ENCODE measurements around the gene HMCN1.
"Not testable (repeated sequence)": the region's sequence is repeated elsewhere in the genome, so short reads cannot be mapped to it uniquely, and the experiment has no call there.

HMCN1 gene

GRCh38 chr1:185789501-185790193, 55.5 kb downstream of the HMCN1 start:
- Histone ChIP-seq H3K4me1 (ENCODE audit: control insufficient read depth in 1 of 2, insufficient read depth in 2 of 2, low read length in 2 of 2) (no peaks in the 10 kb centered on the region), H2AK5ac (ENCODE audit: low read length) (no peak overlapping the region), H3K79me1 (ENCODE audit: low read length) (no peaks in the 10 kb centered on the region), H3K9ac (ENCODE audit: low read length) (no peak overlapping the region), H3K79me2 (ENCODE audit: control insufficient read depth, insufficient read depth, low read length, poor library complexity) (no peaks in the 10 kb centered on the region), H3K23ac (ENCODE audit: low read length) (no peak overlapping the region), H3K9me3 (ENCODE audit: insufficient read depth, low read depth, low read length) (no peaks in the 10 kb centered on the region), H3K27ac (ENCODE audit: low read depth, low read length) (no peak overlapping the region), H2BK12ac (ENCODE audit: low read length) (no peak overlapping the region), H3K4ac (ENCODE audit: low read depth, low read length) (no peak overlapping the region), H3K18ac (ENCODE audit: low read length) (no peak overlapping the region), H3K4me2 (ENCODE audit: low read length) (no peak overlapping the region), H3K14ac (ENCODE audit: low read length) (no peak overlapping the region), H4K12ac (ENCODE audit: low read depth, low read length) (no peak overlapping the region), H2AFZ (ENCODE audit: insufficient read depth, low read length, poor library complexity) (no peak overlapping the region), H3K36me3 (ENCODE audit: control insufficient read depth in 1 of 2, insufficient read depth in 2 of 2, low read length in 2 of 2) (no peaks in the 10 kb centered on the region), H4K91ac (ENCODE audit: low read depth, low read length) (no peak overlapping the region), H3K27me3 (ENCODE audit: insufficient read depth, low read length) (no peaks in the 10 kb centered on the region), H4K8ac (ENCODE audit: low read depth, low read length) (no peak overlapping the region), H2BK120ac (ENCODE audit: insufficient read depth, low read length, poor library complexity) (no peak overlapping the region), H3K4me3 (ENCODE audit: low read depth, low read length) (no peak overlapping the region), H2BK5ac (ENCODE audit: low read depth, low read length, poor library complexity) (no peak overlapping the region)
- no CpG with 5 or more reads among the region's 2 CpGs for WGBS (ENCODE audit: extremely low coverage, insufficient coverage, insufficient read length)
- DNase-seq: no peak

GRCh38 chr1:185790194-185790735, 56.1 kb downstream of the HMCN1 start:
- Histone ChIP-seq H4K12ac (ENCODE audit: low read depth, low read length) (no peak overlapping the region), H3K79me2 (ENCODE audit: control insufficient read depth, insufficient read depth, low read length, poor library complexity) (no peaks in the 10 kb centered on the region), H2BK5ac (ENCODE audit: low read depth, low read length, poor library complexity) (no peak overlapping the region), H3K79me1 (ENCODE audit: low read length) (no peaks in the 10 kb centered on the region), H3K18ac (ENCODE audit: low read length) (no peak overlapping the region), H3K9ac (ENCODE audit: low read length) (no peak overlapping the region), H3K9me3 (ENCODE audit: insufficient read depth, low read depth, low read length) (no peaks in the 10 kb centered on the region), H2BK12ac (ENCODE audit: low read length) (no peak overlapping the region), H3K4me3 (ENCODE audit: low read depth, low read length) (no peak overlapping the region), H3K4me1 (ENCODE audit: control insufficient read depth in 1 of 2, insufficient read depth in 2 of 2, low read length in 2 of 2) (no peaks in the 10 kb centered on the region), H3K14ac (ENCODE audit: low read length) (no peak overlapping the region), H3K4ac (ENCODE audit: low read depth, low read length) (no peak overlapping the region), H3K36me3 (ENCODE audit: control insufficient read depth in 1 of 2, insufficient read depth in 2 of 2, low read length in 2 of 2) (no peaks in the 10 kb centered on the region), H4K8ac (ENCODE audit: low read depth, low read length) (no peak overlapping the region), H3K4me2 (ENCODE audit: low read length) (no peak overlapping the region), H2AK5ac (ENCODE audit: low read length) (no peak overlapping the region), H3K27ac (ENCODE audit: low read depth, low read length) (no peak overlapping the region), H2BK120ac (ENCODE audit: insufficient read depth, low read length, poor library complexity) (no peak overlapping the region), H4K91ac (ENCODE audit: low read depth, low read length) (no peak overlapping the region), H3K23ac (ENCODE audit: low read length) (no peak overlapping the region), H3K27me3 (ENCODE audit: insufficient read depth, low read length) (no peaks in the 10 kb centered on the region), H2AFZ (ENCODE audit: insufficient read depth, low read length, poor library complexity) (no peak overlapping the region)
- no peak for DNase-seq
- 100% methylated on average over 1 of the region's 2 CpGs for WGBS (ENCODE audit: extremely low coverage, insufficient coverage, insufficient read length)

GRCh38 chr1:185792040-185792439, 57.8 kb downstream of the HMCN1 start:
- H2BK120ac ChIP-seq (ENCODE audit: insufficient read depth, low read length, poor library complexity): no peak overlapping the region
- H3K4me1 ChIP-seq (ENCODE audit: control insufficient read depth in 1 of 2, insufficient read depth in 2 of 2, low read length in 2 of 2): no peaks in the 10 kb centered on the region
- H2AK5ac ChIP-seq (ENCODE audit: low read length): no peak overlapping the region
- H3K18ac ChIP-seq (ENCODE audit: low read length): no peak overlapping the region
- H2BK5ac ChIP-seq (ENCODE audit: low read depth, low read length, poor library complexity): no peak overlapping the region
- no peak for DNase-seq
- no peak overlapping the region for H3K4me3 ChIP-seq (ENCODE audit: low read depth, low read length)
- H3K27ac ChIP-seq (ENCODE audit: low read depth, low read length): no peak overlapping the region
- H4K8ac ChIP-seq (ENCODE audit: low read depth, low read length): no peak overlapping the region
- no peak overlapping the region for H3K4ac ChIP-seq (ENCODE audit: low read depth, low read length)
- no peaks in the 10 kb centered on the region for H3K36me3 ChIP-seq (ENCODE audit: control insufficient read depth in 1 of 2, insufficient read depth in 2 of 2, low read length in 2 of 2)
- H3K4me2 ChIP-seq (ENCODE audit: low read length): no peak overlapping the region
- WGBS (ENCODE audit: extremely low coverage, insufficient coverage, insufficient read length): no CpG with 5 or more reads among the region's 1 CpG
- H2AFZ ChIP-seq (ENCODE audit: insufficient read depth, low read length, poor library complexity): no peak overlapping the region
- no peaks in the 10 kb centered on the region for H3K79me1 ChIP-seq (ENCODE audit: low read length)
- H3K9ac ChIP-seq (ENCODE audit: low read length): no peak overlapping the region
- no peaks in the 10 kb centered on the region for H3K79me2 ChIP-seq (ENCODE audit: control insufficient read depth, insufficient read depth, low read length, poor library complexity)
- no peaks in the 10 kb centered on the region for H3K9me3 ChIP-seq (ENCODE audit: insufficient read depth, low read depth, low read length)
- H4K91ac ChIP-seq (ENCODE audit: low read depth, low read length): no peak overlapping the region
- H3K27me3 ChIP-seq (ENCODE audit: insufficient read depth, low read length): no peaks in the 10 kb centered on the region
- H2BK12ac ChIP-seq (ENCODE audit: low read length): no peak overlapping the region
- H3K23ac ChIP-seq (ENCODE audit: low read length): no peak overlapping the region
- no peak overlapping the region for H3K14ac ChIP-seq (ENCODE audit: low read length)
- no peak overlapping the region for H4K12ac ChIP-seq (ENCODE audit: low read depth, low read length)

- not testable (repeated sequence) for H3K36me3 ChIP-seq (ENCODE audit: control insufficient read depth in 1 of 2, insufficient read depth in 2 of 2, low read length in 2 of 2); H2AK5ac ChIP-seq (ENCODE audit: low read length); H4K8ac ChIP-seq (ENCODE audit: low read depth, low read length); H3K27me3 ChIP-seq (ENCODE audit: insufficient read depth, low read length); H3K79me2 ChIP-seq (ENCODE audit: control insufficient read depth, insufficient read depth, low read length, poor library complexity); H3K14ac ChIP-seq (ENCODE audit: low read length); H3K27ac ChIP-seq (ENCODE audit: low read depth, low read length); H3K23ac ChIP-seq (ENCODE audit: low read length); DNase-seq; H2BK12ac ChIP-seq (ENCODE audit: low read length); H3K4me3 ChIP-seq (ENCODE audit: low read depth, low read length); H3K18ac ChIP-seq (ENCODE audit: low read length); H3K9ac ChIP-seq (ENCODE audit: low read length); H3K9me3 ChIP-seq (ENCODE audit: insufficient read depth, low read depth, low read length); H3K4me2 ChIP-seq (ENCODE audit: low read length); H3K4me1 ChIP-seq (ENCODE audit: control insufficient read depth in 1 of 2, insufficient read depth in 2 of 2, low read length in 2 of 2); H3K79me1 ChIP-seq (ENCODE audit: low read length); H2BK5ac ChIP-seq (ENCODE audit: low read depth, low read length, poor library complexity); H2AFZ ChIP-seq (ENCODE audit: insufficient read depth, low read length, poor library complexity); H4K91ac ChIP-seq (ENCODE audit: low read depth, low read length); H2BK120ac ChIP-seq (ENCODE audit: insufficient read depth, low read length, poor library complexity); H4K12ac ChIP-seq (ENCODE audit: low read depth, low read length); H3K4ac ChIP-seq (ENCODE audit: low read depth, low read length)
- no CpG with 5 or more reads among the region's 2 CpGs for WGBS (ENCODE audit: extremely low coverage, insufficient coverage, insufficient read length)
These were observed 60.3 kb downstream of the HMCN1 start for GRCh38 chr1:185794495-185794894.

Data from trophoblast cell (in vitro differentiated cells and primary cell).